HG02981 (cell line): ENCODE data around the gene OR5AU1.

Source experiments
- ATAC-seq: cut with Tn5 transposase; IDR thresholded peaks from one replicate; pipeline ENCODE4 v1.9.1; 2021; ENCODE audit warnings: mild to moderate bottlenecking, moderate library complexity; ENCODE audit not compliant: unreplicated experiment

Gene OR5AU1

GRCh38 chr14:21155963-21156362 lies at the start of gene OR5AU1:
TSS of gene OR5AU1 (minus strand) at chr14:21156063. CDS start at chr14:21155872, 191 bp downstream.
- no peak for ATAC-seq

- no peak for ATAC-seq
Observed at GRCh38 chr14:21205026-21205677, 49.3 kb upstream of the OR5AU1 start.

- ATAC-seq = no peak
Observed at GRCh38 chr14:21204167-21205025, 48.5 kb upstream of the OR5AU1 start.

GRCh38 chr14:21203470-21204166 lies 47.8 kb upstream of the OR5AU1 start:
- no peak for ATAC-seq

GRCh38 chr14:21202463-21203358 lies 46.8 kb upstream of the OR5AU1 start:
- ATAC-seq = no peak

GRCh38 chr14:21201732-21202462 lies 46.0 kb upstream of the OR5AU1 start:
- ATAC-seq = no peak

GRCh38 chr14:21200752-21201461 lies 45.0 kb upstream of the OR5AU1 start:
- ATAC-seq = no peak

GRCh38 chr14:21199611-21200560 lies 44.0 kb upstream of the OR5AU1 start:
- no peak for ATAC-seq

GRCh38 chr14:21197418-21198205 lies 41.7 kb upstream of the OR5AU1 start:
- ATAC-seq = no peak

- ATAC-seq = no peak
Observed at GRCh38 chr14:21194597-21194996, 38.7 kb upstream of the OR5AU1 start.

- ATAC-seq = no peak
Observed at GRCh38 chr14:21192875-21193535, 37.1 kb upstream of the OR5AU1 start.

- ATAC-seq = no peak
Observed at GRCh38 chr14:21192447-21192822, 36.6 kb upstream of the OR5AU1 start.

GRCh38 chr14:21191809-21192446 lies 36.1 kb upstream of the OR5AU1 start:
- peak; percentile 87 for ATAC-seq

- no peak for ATAC-seq
Observed at GRCh38 chr14:21191261-21191808, 35.5 kb upstream of the OR5AU1 start.

- ATAC-seq = no peak
Observed at GRCh38 chr14:21185491-21185890, 29.6 kb upstream of the OR5AU1 start.

GRCh38 chr14:21184254-21184653 lies 28.4 kb upstream of the OR5AU1 start:
- no peak for ATAC-seq
